Measurements from ENCODE around the gene RFPL4A.
"Not testable (repeated sequence)": the region's sequence is repeated elsewhere in the genome, so short reads cannot be mapped to it uniquely, and the experiment has no call there.

RFPL4A gene

DNA sequence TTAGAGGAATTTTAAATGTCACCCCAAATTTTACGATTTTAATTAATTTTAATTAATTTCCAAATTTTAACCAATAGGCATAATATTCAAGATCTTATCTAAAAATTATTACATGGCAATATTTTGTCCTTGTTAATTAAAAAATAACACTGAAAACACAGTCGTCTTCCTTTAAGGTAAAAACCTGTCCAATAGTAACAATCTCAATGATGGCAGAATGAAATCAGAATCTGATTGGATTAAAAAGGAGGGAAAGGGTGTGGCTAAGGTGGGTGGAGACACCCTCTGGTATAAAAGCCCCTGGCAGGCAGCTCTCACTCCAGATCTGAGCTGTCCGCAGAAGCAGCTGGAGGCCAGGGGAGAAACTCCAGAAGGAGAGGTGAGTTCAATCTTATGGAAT lies at the start of gene RFPL4A:
RFPL4A (plus strand) TSS at position 301 of the 400 bp plus-strand sequence. CDS start 2,704 bp downstream, outside the sequence.
- not testable (repeated sequence) for DNase-seq (ENCODE audit: low spot score)

DNA sequence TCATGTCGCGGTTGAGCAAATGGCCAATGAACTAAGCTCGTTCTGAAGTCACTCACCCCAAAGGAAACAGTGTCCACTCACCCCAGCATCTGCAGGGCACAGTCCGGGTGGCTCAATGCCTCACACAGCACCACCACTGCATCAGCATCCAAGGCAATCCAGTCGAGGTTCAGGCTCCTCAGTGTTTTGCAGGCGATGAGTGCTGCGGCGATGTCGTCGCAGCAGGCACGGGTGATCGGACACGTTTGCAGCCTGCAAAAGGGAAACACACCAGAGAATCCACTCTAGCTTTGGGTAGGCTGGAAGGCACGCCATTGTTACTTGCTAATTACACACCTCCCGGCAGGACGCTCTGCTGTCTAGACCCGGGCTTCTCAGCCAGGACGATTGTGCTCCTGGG lies 47.2 kb upstream of the RFPL4A start:
- DNase-seq (ENCODE audit: low spot score): no peak

DNA sequence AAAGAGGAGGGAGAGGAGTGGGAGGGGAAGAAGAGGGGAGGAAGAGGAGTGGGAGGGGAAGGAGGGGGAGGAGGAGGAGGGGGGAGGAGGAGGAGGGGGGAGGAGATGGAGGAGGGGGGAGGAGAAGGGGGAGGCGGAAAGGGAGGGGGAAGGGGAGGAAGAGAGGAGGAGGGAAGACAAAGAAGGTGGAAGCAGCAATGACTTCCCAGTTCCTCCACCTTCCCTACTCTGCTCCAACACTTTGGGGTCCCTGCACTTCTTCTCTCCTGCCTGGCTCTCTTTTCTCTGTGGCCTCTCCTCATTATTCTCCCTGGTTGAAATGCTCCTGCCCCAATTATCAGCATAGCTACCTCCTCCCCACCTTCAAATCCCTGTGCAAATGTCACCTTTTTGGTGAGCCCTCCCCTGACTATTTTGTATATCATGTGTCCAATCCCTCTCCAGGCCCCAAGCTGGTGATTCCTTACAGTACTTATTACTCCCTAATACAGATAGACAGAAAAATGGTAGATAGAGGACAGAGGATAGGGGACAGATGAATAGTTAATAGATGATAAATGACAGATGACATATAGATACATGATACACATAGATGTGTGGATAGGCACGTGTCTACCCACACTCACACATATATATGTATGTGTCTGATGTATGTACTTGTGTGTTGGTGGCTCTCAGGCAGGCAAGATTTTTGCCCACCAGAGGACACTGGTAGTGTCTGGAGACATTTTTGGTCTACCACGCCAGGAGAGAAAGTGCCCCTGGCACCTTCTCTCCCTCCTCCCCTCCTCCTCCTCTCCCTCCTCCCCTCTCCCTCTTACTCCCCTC lies 45.9 kb upstream of the RFPL4A start:
- DNase-seq (ENCODE audit: low spot score): no peak

DNA sequence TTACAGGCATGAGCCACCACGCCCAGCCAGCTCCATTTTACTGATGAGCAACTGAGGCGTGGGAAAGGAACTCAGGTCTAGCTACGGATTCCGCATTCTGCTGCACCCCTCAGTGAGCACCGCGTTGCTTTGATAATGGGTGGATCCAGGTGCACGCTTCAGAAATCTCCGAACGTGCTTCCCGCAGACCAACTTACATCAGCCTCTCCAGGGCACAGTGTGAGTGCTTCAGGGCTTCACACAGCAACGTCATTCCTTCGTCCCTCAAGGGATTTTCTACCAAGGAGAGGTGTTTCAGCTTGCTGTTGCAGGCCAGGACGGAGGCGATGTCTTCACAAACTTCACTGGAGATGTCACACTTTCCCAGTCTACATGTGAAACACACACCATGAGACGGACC lies 42.4 kb upstream of the RFPL4A start:
- DNase-seq (ENCODE audit: low spot score): no peak

DNA sequence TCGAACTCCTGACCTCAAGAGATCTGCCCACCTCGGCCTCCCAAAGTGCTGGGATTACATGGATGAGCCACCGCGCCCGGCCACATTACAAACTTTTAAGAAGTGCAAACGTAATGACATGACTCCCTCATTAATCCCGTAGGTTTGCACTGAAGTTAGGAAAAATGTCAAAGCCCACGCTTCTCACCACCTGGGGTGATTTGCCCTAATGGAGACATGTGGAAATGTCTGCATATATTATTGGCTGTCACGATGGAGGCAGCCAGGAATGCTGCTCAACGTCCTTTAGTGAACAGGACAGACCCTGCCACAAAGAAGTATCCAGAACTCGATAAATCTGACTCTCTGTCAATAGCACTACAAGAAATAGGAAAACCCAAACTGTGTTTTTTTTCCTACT lies 41.6 kb upstream of the RFPL4A start:
- no peak for DNase-seq (ENCODE audit: low spot score)

DNA sequence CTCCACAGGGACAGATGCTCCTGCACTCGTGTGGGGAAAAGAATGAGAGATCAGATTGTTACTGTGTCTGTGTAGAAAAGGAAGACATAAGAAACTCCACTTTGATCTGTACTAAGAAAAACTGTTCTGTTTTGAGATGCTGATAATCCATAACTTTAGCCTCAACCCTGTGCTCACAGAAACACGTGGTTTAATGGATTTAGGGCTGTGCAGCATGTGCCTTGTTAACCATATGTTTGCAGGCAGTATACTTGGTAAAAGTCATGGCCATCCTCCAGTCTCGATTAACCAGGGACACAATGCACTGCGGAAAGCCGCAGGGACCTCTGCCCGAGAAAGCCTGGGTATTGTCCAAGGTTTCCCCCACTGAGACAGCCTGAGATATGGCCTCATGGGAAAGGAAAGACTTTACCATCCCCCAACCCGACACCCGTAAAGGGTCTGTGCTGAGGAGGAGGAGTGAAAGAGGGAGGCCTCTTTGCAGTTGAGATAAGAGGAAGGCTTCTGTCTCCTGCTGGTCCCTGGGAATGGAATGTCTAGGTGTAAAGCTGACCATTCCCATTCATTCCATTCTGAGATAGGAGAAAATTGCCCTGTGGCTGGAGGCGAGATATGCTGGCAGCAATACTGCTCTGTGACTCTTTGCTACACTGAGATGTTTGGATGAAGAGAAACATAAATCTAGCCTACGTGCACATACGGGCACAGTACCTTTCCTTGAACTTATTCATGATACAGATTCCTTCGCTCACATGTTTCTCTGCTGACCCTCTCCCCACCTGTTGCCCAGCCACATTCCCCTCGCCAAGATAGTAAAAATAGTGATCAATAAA lies 40.8 kb upstream of the RFPL4A start:
- not testable (repeated sequence) for DNase-seq (ENCODE audit: low spot score)

DNA sequence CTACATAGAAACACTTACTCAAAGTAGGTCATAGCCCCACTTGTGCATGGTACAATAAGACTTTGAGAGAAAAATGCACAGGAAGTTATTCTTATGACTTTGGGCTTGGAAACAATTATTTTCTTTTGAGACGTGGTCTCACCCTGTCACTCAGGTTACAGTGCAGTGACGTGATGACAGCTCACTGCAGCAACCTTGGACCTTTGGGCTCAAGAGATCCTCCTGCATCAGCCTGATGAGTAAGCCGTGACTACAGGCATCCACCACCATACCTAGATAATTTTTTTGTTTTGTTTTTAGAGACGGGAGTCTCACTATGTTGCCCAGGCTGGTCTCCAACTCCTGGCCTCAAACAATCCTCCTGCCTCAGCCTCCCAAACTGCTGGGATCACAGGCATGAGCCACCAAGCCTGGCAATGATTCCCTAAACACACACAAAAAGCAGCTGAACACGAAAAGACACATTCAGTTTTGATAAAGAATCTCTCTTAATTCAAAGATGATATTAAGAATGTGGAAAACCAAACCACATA lies 38.6 kb upstream of the RFPL4A start:
- no peak for DNase-seq (ENCODE audit: low spot score)

DNA sequence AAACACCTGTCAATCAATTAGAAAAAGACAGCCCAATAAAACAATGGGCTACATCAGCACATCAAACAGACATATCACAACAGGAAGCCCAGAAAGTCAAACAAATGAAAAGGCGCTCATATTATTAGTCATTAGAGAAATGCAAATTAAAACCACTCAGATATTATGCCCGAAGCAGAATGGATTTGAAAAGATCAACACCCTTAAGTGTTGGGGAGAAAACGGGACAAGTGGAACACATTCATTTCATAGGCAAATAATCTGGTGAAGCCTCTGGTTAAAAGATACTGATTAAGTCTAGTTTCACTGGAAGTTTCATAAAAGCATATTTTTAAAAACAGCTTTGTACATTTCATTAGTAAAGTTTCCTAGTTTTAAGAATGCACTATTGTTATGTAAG lies 38.1 kb upstream of the RFPL4A start:
- DNase-seq (ENCODE audit: low spot score): no peak

DNA sequence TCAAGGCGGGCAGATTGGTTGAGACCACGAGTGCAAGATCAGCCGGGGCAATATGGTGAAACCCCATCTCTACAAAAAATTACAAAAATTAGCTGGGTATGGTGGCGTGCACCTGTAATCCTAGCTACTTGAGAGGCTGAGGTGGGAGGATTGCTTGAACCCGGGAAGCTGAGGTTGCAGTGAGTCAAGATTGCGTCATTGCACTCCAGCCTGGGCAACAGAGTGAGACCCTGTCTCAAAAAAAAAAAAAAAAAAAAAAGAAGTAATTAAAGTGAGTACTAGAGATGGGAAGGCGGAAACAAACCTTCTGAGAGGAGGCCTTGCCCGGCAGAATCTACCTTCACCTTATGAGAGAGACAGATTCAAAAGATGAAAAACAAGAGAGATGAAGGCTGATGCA lies 35.4 kb upstream of the RFPL4A start:
- DNase-seq (ENCODE audit: low spot score): no peak

DNA sequence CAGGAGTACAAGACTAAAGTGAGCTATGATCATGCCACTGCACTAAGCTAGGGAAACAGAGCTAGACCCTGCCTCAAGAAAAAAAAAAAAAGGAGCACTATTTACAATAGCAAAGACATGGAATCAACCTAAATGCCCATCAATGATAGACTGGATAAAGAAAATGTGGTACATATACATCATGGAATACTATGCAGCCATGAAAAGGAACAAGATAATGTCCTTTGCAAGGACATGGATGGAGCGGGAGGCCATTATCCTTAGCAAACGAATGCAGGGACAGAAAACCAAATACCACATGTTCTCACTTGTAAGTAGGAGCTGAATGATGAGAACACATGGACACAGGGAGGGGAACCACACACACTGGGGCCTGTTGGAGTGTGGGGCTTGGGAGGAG lies 28.5 kb upstream of the RFPL4A start:
- DNase-seq (ENCODE audit: low spot score): not testable (repeated sequence)

DNA sequence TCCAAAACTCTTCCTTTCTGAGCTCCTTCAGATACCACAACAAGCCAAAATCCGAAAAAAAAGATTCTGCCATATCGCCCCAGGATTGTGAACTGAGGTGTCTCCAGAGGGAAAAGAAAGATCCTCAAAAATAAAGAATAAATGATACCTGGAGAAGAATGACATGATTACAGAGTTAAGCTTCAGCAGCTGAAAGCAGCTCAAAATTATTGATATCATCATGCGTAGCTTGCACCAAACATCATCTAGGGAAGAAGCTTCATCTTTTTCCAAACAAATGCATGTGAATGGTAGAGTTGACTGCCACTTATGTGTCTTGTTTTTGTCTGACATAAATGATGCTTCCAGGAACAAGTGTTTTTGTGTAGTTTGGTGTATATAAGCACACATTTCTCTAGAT lies 20.6 kb upstream of the RFPL4A start, which contains the start of gene NLRP9:
NLRP9 (minus strand) TSS at position 101 of the 400 bp plus-strand sequence; CDS start at position 73, 28 bp downstream.
- DNase-seq (ENCODE audit: low spot score): no peak

DNA sequence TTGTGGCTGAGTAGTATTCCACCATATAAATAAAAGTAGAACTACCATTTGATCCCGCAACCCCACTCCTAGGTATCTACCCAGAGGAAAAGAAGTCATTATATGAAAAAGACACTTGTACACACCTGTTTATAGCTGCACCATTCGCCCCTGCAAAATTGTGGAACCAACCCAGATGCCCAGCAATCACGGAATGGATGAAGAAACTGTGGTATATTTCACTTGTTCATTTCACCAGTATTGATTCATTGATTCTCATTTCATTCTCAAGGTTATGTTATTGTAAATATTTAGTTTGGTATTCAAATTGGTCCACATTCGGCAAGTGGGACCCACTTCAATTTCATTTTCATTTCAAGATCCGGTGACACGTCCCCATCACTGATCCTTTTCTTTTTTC lies 8.2 kb upstream of the RFPL4A start:
- DNase-seq (ENCODE audit: low spot score): no peak

DNA sequence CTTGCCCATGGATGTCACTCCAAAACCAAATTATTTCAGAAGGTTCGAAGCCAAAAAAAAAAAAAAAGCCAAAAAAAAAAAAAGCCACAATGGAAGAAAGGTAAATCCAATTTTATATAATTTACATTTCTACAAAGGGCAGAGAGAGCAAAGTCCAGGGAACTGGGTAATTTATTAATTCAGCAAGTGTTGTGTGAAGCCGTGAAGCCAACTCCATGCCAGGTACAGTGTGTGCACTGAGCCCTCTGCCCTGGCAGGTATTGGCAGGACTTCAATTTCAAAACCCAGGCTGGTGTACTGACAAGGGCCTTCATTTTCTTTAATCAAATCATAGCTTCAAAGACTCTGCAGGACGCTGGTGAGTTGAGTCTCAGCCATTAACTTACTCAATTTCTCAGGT lies 5.5 kb upstream of the RFPL4A start:
- DNase-seq (ENCODE audit: low spot score): no peak

DNA sequence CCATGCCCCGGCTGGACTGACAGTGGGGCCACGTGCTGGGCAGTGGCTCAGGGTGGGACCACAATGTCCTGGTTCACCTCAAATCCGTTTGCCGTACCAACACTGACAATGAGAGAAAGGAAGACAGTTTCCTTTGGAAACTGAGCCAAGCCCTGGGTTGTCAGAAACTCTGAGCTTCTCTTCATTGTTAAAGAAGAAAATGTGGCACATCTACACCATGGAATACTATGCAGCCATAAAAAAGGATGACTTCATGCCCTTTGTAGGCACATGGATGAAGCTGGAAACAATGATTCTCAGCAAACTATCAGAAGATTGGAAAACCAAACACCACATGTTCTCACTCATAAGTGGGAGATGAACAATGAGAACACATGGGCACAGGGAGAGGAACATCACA lies 2.1 kb upstream of the RFPL4A start:
- not testable (repeated sequence) for DNase-seq (ENCODE audit: low spot score)

DNA sequence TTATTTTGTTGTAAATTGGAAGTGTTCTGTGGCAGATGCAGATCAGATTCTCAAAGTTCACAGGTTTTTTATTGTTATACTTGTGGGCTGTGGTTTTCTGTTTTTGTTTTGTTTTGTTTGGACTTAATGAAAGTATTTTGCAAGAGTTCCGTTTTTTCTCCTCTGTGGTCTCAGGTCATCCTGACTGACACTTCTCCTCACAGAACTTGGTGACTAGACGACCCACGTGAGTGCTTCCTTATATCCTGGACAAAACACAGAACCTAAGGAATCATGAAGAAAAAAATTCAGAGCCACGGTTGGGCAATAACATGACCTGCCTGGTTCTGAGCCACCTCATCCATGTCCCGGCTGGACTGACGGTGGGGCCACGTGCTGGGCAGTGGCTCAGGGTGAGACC lies 7.6 kb downstream of the RFPL4A start:
- DNase-seq (ENCODE audit: low spot score): no peak

DNA sequence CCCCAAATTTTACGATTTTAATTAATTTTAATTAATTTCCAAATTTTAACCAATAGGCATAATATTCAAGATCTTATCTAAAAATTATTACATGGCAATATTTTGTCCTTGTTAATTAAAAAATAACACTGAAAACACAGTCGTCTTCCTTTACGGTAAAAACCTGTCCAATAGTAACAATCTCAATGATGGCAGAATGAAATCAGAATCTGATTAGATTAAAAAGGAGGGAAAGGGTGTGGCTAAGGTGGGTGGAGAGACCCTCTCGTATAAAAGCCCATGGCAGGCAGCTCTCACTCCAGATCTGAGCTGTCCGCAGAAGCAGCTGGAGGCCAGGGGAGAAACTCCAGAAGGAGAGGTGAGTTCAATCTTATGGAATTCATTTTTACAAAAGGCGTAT lies 9.9 kb downstream of the RFPL4A start, which contains the start of gene RFPL4AL1:
RFPL4AL1 (plus strand) TSS at position 301 of the 400 bp plus-strand sequence. CDS start 2,687 bp downstream, outside the sequence.
- not testable (repeated sequence) for DNase-seq (ENCODE audit: low spot score)

DNA sequence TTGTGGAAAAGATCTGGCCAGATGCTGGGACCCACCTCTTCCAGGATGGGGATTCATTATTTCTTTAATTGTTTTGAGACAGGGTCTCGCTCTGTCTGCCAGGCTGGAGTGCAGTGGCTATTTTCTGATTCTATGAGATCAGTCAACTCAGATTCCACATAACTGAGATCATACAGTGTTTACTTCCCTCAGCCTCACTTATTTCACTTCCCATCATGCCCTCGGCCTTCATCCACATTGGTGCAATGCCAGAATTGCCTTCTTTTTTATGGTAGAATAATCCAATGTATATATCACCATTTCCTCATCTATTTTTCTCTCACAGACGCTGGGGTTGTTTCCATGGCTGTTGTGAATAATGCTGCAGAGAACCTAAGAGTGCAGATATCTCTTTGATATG lies 10.7 kb downstream of the RFPL4A start:
- not testable (repeated sequence) for DNase-seq (ENCODE audit: low spot score)

DNA sequence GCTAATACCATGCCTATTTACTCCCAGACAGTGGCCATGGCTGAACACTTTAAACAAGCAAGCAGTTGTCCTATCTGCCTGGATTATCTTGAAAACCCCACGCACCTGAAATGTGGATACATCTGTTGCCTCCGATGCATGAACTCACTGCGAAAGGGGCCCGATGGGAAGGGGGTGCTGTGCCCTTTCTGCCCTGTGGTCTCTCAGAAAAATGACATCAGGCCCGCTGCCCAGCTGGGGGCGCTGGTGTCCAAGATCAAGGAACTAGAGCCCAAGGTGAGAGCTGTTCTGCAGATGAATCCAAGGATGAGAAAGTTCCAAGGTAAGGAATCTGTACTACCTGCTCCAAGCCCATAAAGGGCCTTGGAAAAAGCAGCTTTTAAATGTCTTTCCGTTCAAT lies 18.6 kb downstream of the RFPL4A start:
- no peak for DNase-seq (ENCODE audit: low spot score)

DNA sequence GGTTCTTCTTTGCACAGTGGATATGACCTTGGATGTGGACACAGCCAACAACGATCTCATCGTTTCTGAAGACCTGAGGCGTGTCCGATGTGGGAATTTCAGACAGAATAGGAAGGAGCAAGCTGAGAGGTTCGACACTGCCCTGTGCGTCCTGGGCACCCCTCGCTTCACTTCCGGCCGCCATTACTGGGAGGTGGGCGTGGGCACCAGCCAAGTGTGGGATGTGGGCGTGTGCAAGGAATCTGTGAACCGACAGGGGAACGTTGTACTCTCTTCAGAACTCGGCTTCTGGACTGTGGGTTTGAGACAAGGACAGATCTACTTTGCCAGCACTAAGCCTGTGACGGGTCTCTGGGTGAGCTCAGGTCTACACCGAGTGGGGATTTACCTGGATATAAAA lies 19.4 kb downstream of the RFPL4A start:
- DNase-seq (ENCODE audit: low spot score): no peak

DNA sequence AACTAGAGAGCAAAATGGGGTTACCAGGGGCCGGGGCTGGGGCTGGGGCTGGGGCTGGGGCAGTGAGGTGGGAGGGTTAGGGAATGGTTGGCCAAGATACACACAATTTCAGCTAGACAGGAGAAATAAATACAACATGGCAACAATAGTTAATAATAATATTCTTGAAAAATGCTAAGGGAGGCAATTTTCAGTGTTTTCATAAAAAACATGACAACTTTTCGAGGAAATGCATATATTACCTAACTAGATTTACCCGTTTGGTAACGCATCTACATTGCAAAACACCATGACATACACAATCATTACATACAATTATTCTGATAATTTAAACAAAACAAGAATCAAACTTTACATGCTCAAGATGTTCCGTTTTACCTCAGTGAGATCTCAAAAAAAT lies 22.2 kb downstream of the RFPL4A start:
- DNase-seq (ENCODE audit: low spot score): no peak

DNA sequence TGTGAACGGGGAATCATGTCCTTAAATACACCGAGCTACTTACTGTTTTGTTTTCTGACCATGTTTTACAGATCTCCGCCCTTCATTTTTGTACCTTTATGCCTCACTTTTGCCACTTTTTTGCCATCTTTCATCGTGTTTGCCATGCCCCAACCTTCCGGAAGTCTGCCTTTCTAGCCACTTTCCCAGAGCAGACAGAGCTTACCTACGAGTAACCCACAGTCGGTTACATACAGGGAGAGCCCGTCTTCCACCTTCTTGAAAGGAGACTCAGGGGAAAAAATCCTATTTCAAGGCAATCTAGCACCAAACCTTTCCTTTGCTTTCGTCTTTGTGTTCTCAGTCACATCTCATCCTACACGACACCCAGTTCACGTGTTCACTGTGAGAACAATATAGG lies 36.1 kb downstream of the RFPL4A start:
- no peak for DNase-seq (ENCODE audit: low spot score)

DNA sequence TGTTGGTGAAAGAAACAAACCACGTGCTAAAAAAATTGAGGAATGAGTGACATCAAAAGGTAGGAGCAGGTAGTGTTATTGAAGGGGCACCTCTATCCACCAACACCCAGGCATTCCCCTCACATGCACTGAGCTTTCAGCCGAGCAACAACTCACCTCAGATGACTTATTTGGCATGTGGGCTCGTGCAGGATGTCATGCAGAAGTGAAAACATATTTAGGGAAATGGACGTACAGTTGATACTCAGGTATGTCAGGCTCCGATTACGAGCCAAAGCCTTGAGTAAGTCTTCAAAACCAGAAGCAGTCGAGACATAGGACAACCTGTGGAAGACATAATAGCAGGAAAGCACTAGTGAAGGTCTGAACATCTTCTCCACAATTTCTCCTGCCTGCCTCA lies 42.5 kb downstream of the RFPL4A start:
- no peak for DNase-seq (ENCODE audit: low spot score)

DNA sequence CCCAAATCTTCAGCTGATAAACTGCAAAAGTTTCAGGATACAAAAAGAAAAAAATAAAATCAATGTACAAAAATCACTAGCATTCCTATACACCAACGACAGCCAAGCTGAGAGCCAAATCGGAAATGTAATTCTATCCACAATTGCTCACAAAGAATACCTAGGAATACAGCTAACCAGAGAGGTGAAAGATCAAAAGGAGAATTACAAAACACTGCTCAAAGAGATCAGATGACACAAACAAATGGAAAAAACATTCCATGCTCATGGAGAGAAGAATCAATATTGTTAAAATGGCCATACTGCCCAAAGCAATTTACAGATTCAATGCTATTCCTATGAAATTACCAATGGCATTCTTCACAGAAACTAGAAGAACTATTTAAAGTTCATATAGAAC lies 43.4 kb downstream of the RFPL4A start:
- no peak for DNase-seq (ENCODE audit: low spot score)
